ENCODE data around the gene SLC39A7.

Gene SLC39A7

GRCh38 chr6:33168284-33168601 lies 32.4 kb upstream of the SLC39A7 start:
- no peak for ATAC-seq (ENCODE audit: insufficient read depth, low read depth)
- Histone ChIP-seq H3K4me3 (ENCODE audit: low read depth in 1 of 2, low read length in 2 of 2) (no peak overlapping the region), H4K20me1 (ENCODE audit: insufficient read depth, low read length) (no peaks in the 10 kb centered on the region), H3K27me3 (ENCODE audit: insufficient read depth, low read length, poor library complexity) (no peaks in the 10 kb centered on the region), H3K36me3 (ENCODE audit: insufficient read depth, low read length) (no peaks in the 10 kb centered on the region), H3K9ac (ENCODE audit: low read depth, low read length) (no peak overlapping the region), H2AFZ (ENCODE audit: low read depth, low read length) (no peak overlapping the region), H3K4me2 (ENCODE audit: insufficient read depth, low read length) (no peak overlapping the region), H3K4me1 (ENCODE audit: insufficient read depth, low read length) (no peaks in the 10 kb centered on the region), H3K79me2 (ENCODE audit: insufficient read depth, low read length) (no peaks in the 10 kb centered on the region), H3K9me3 (ENCODE audit: insufficient read depth, low read length, severe bottlenecking) (no peaks in the 10 kb centered on the region), H3K27ac (ENCODE audit: low read length) (no peak overlapping the region)
- TF ChIP-seq, protein P1, sequence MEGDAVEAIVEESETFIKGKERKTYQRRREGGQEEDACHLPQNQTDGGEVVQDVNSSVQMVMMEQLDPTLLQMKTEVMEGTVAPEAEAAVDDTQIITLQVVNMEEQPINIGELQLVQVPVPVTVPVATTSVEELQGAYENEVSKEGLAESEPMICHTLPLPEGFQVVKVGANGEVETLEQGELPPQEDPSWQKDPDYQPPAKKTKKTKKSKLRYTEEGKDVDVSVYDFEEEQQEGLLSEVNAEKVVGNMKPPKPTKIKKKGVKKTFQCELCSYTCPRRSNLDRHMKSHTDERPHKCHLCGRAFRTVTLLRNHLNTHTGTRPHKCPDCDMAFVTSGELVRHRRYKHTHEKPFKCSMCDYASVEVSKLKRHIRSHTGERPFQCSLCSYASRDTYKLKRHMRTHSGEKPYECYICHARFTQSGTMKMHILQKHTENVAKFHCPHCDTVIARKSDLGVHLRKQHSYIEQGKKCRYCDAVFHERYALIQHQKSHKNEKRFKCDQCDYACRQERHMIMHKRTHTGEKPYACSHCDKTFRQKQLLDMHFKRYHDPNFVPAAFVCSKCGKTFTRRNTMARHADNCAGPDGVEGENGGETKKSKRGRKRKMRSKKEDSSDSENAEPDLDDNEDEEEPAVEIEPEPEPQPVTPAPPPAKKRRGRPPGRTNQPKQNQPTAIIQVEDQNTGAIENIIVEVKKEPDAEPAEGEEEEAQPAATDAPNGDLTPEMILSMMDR (IDR thresholded peaks at IDR 0.05; ENCODE audit: borderline replicate concordance, extremely low read depth, low read length, poor library complexity, severe bottlenecking): no peak
- no peak for DNase-seq

- ATAC-seq (ENCODE audit: insufficient read depth, low read depth): no peak
- H3K4me3 ChIP-seq (ENCODE audit: low read depth in 1 of 2, low read length in 2 of 2): no peak overlapping the region
- H3K27me3 ChIP-seq (ENCODE audit: insufficient read depth, low read length, poor library complexity): no peaks in the 10 kb centered on the region
- H3K79me2 ChIP-seq (ENCODE audit: insufficient read depth, low read length): no peaks in the 10 kb centered on the region
- no peak overlapping the region for H3K4me2 ChIP-seq (ENCODE audit: insufficient read depth, low read length)
- no peaks in the 10 kb centered on the region for H3K9me3 ChIP-seq (ENCODE audit: insufficient read depth, low read length, severe bottlenecking)
- TF ChIP-seq, protein P1 (IDR thresholded peaks at IDR 0.05; ENCODE audit: borderline replicate concordance, extremely low read depth, low read length, poor library complexity, severe bottlenecking): no peak
- no peak for TF ChIP-seq EZH2 (IDR thresholded peaks at IDR 0.05; ENCODE audit: borderline replicate concordance, low read depth, low read length, severe bottlenecking)
- H3K36me3 ChIP-seq (ENCODE audit: insufficient read depth, low read length): no peaks in the 10 kb centered on the region
- H3K9ac ChIP-seq (ENCODE audit: low read depth, low read length): no peak overlapping the region
- no peak for DNase-seq
- no peaks in the 10 kb centered on the region for H4K20me1 ChIP-seq (ENCODE audit: insufficient read depth, low read length)
- H3K27ac ChIP-seq (ENCODE audit: low read length): no peak overlapping the region
- no peak overlapping the region for H2AFZ ChIP-seq (ENCODE audit: low read depth, low read length)
- no peaks in the 10 kb centered on the region for H3K4me1 ChIP-seq (ENCODE audit: insufficient read depth, low read length)
Measured at GRCh38 chr6:33168639-33169038, 32.0 kb upstream of the SLC39A7 start.

GRCh38 chr6:33169291-33170175 lies 31.1 kb upstream of the SLC39A7 start:
- no peak overlapping the region for H3K4me2 ChIP-seq (ENCODE audit: insufficient read depth, low read length)
- H3K4me1 ChIP-seq (ENCODE audit: insufficient read depth, low read length): no peaks in the 10 kb centered on the region
- H3K9me3 ChIP-seq (ENCODE audit: insufficient read depth, low read length, severe bottlenecking): no peaks in the 10 kb centered on the region
- ATAC-seq (ENCODE audit: insufficient read depth, low read depth) (no peak), DNase-seq (no peak)
- H3K9ac ChIP-seq (ENCODE audit: low read depth, low read length): no peak overlapping the region
- H3K27ac ChIP-seq (ENCODE audit: low read length): no peak overlapping the region
- H3K36me3 ChIP-seq (ENCODE audit: insufficient read depth, low read length): no peaks in the 10 kb centered on the region
- no peak overlapping the region for H3K4me3 ChIP-seq (ENCODE audit: low read depth in 1 of 2, low read length in 2 of 2)
- no peaks in the 10 kb centered on the region for H3K27me3 ChIP-seq (ENCODE audit: insufficient read depth, low read length, poor library complexity)
- no peak overlapping the region for H2AFZ ChIP-seq (ENCODE audit: low read depth, low read length)
- no peaks in the 10 kb centered on the region for H4K20me1 ChIP-seq (ENCODE audit: insufficient read depth, low read length)
- no peak for TF ChIP-seq EZH2 (IDR thresholded peaks at IDR 0.05; ENCODE audit: borderline replicate concordance, low read depth, low read length, severe bottlenecking)
- TF ChIP-seq, protein P1 (IDR thresholded peaks at IDR 0.05; ENCODE audit: borderline replicate concordance, extremely low read depth, low read length, poor library complexity, severe bottlenecking): no peak
- no peaks in the 10 kb centered on the region for H3K79me2 ChIP-seq (ENCODE audit: insufficient read depth, low read length)

Data from DND-41 (cell line).